CD4-positive, CD25-positive, alpha-beta regulatory T cell (primary cell): ENCODE results near the gene NFKBIA. TPM values are rescaled to one million over a fixed set of nuclear protein-coding genes. Genes with fewer than 3 reads are reported as not detected.
A peak's percentile ranks its signal among the peaks of the same experiment; 100 is the strongest.
"Not testable (repeated sequence)": the region's sequence is repeated elsewhere in the genome, so short reads cannot be mapped to it uniquely, and the experiment has no call there.

Experiments used
- ATAC-seq, 2 donors: fragments of 150-1000 bp; cut with Tn5 transposase; one replicate each; pipeline ENCODE4 v1.10.0; 2021; ENCODE audit warnings: low read depth in 2 of 2, moderate number of reproducible peaks in 2 of 2, moderate library complexity in 1 of 2
- DNase-seq, 3 donors: peaks; one replicate each; pipeline versions ENCODE4 v3.0.0 to v3.0.0-alpha.2; 2012 to 2022; ENCODE audit warnings: mixed read lengths in 1 of 3
- H3K27ac ChIP-seq: one replicate; pipeline ENCODE4 v1.7.0; 2013; ENCODE audit warnings: mild to moderate bottlenecking, low read length; ENCODE audit not compliant: insufficient read depth, poor library complexity, severe bottlenecking
- H3K27me3 ChIP-seq: one replicate; pipeline ENCODE4 v1.7.0; 2013; ENCODE audit warnings: low read length; ENCODE audit not compliant: control insufficient read depth, insufficient read depth
- H3K36me3 ChIP-seq: one replicate; pipeline ENCODE4 v1.7.0; 2013; ENCODE audit warnings: mild to moderate bottlenecking, low read length, moderate library complexity; ENCODE audit not compliant: control insufficient read depth, insufficient read depth
- H3K4me1 ChIP-seq: 2 replicates; pipeline ENCODE4 v1.7.0; 2013; ENCODE audit warnings: mild to moderate bottlenecking, low read length; ENCODE audit not compliant: insufficient read depth, control insufficient read depth, poor library complexity, severe bottlenecking
- H3K4me3 ChIP-seq: one replicate; pipeline ENCODE4 v1.7.0; 2013; ENCODE audit warnings: low read depth, mild to moderate bottlenecking, low read length, moderate library complexity
- H3K9me3 ChIP-seq, 2 experiments: 1 replicate in 1 of 2; 2 replicates in 1 of 2; pipeline ENCODE4 v1.7.0; 2013; ENCODE audit warnings: low read length in 2 of 2, mild to moderate bottlenecking in 1 of 2, moderate library complexity in 1 of 2; ENCODE audit not compliant: control insufficient read depth in 2 of 2
- H3K27ac Mint-ChIP-seq, 3 donors: one replicate each; pipeline ENCODE4 v1.8.0; 2020 to 2022; ENCODE audit warnings: mild to moderate bottlenecking in 3 of 3, mixed read lengths in 3 of 3, moderate library complexity in 2 of 3
- H3K27me3 Mint-ChIP-seq: one replicate; pipeline ENCODE4 v1.8.0; 2022; ENCODE audit warnings: mild to moderate bottlenecking, mixed read lengths
- H3K36me3 Mint-ChIP-seq: one replicate; pipeline ENCODE4 v1.8.0; 2020; ENCODE audit warnings: mixed read lengths
- H3K4me1 Mint-ChIP-seq, 4 donors: one replicate each; pipeline ENCODE4 v1.8.0; 2020 to 2022; ENCODE audit warnings: mixed read lengths in 4 of 4, mild to moderate bottlenecking in 1 of 4
- H3K4me3 Mint-ChIP-seq, 4 donors: one replicate each; pipeline ENCODE4 v1.8.0; 2020 to 2022; ENCODE audit warnings: mild to moderate bottlenecking in 4 of 4, mixed read lengths in 4 of 4, moderate library complexity in 3 of 4
- H3K9me3 Mint-ChIP-seq, 7 donors: one replicate each; pipeline ENCODE4 v1.8.0; 2020 to 2022; ENCODE audit warnings: mixed read lengths in 7 of 7, mild to moderate bottlenecking in 3 of 7, moderate library complexity in 2 of 7
- polyA plus RNA-seq, 4 donors: library from polyadenylated mRNA; unstranded; fragments of 300-500 nt; fragmentation: Illumina TruSeq; gene quantifications; one replicate each; pipeline ENCODE4 v1.2.3, GENCODE V29; 2021
- total RNA-seq: library from RNA; stranded (reverse); gene quantifications from one replicate; pipeline ENCODE4 v1.2.3, GENCODE V29; 2022

NFKBIA gene
- total and polyA plus RNA-seq, 5 donors from 2014 or later, result 210 to 1,380 (median 259) TPM

- H3K27ac Mint-ChIP-seq, result no peak overlapping the region
- Histone ChIP-seq H3K27me3 (no peaks in the 10 kb centered on the region), H3K9me3 (no peaks in the 10 kb centered on the region), H3K4me3 (no peak overlapping the region), H3K36me3 (no peaks in the 10 kb centered on the region), H3K4me1 (no peaks in the 10 kb centered on the region), H3K27ac (no peak overlapping the region)
- no peaks in the 10 kb centered on the region for H3K4me1 Mint-ChIP-seq
- H3K27me3 Mint-ChIP-seq, result no peaks in the 10 kb centered on the region
- no peak for DNase-seq
- no peak overlapping the region for H3K4me3 Mint-ChIP-seq
- no peaks in the 10 kb centered on the region for H3K36me3 Mint-ChIP-seq
- ATAC-seq, result no peak
- no peaks in the 10 kb centered on the region for H3K9me3 Mint-ChIP-seq
These were observed 23.8 kb downstream of the NFKBIA start for GRCh38 chr14:35380794-35381193.

GRCh38 chr14:35379234-35379933 is 25.2 kb downstream of the NFKBIA start:
- H3K27me3 ChIP-seq, H3K36me3 ChIP-seq, DNase-seq, H3K27ac Mint-ChIP-seq, H3K4me1 ChIP-seq, H3K4me3 ChIP-seq, H3K27me3 Mint-ChIP-seq, H3K9me3 Mint-ChIP-seq, ATAC-seq, H3K36me3 Mint-ChIP-seq, H3K27ac ChIP-seq, H3K4me3 Mint-ChIP-seq, H3K9me3 ChIP-seq, H3K4me1 Mint-ChIP-seq: not testable (repeated sequence)

DNA sequence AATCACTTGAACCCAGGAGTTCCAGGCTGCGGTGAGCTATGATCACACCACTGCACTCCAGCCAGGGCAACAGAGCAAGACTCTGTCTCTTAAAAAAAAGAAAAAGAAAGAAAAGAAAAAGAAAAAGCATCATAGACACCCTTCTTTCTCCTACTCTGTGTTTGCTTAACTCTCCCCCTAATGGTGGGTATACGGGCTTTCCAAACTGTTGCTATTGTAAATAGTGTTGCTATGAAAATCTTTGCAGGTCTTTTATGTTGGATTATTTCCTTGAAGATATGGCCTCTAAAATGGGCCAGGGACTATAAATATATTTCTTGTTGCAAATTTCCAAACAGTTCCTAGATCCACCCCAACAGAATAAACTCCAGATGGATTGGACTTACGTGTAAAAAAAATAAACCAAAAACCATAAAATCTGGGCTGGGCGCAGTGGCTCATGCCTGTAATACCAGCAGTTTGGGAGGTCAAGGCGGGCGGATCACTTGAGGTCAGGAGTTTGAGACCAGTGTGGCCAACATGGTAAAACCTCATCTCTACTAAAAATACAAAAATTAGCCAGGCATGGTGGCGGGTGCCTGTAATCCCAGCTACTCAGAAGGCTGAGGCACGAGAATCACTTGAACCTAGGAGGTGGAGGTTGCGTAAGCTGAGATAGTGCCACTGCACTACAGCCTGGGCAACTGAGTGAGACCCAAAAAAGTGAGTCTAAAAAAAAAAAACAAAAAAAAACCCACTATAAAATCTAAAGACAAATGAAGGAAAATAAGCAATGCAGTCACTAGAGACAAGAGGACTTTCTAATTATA is 25.9 kb downstream of the NFKBIA start:
- no peaks in the 10 kb centered on the region for H3K36me3 ChIP-seq
- no peaks in the 10 kb centered on the region for H3K9me3 Mint-ChIP-seq
- no peak for DNase-seq
- no peak overlapping the region for H3K27ac ChIP-seq
- H3K4me3 Mint-ChIP-seq, result no peak overlapping the region
- no peak overlapping the region for H3K27ac Mint-ChIP-seq
- H3K27me3 ChIP-seq, result no peaks in the 10 kb centered on the region
- H3K4me1 ChIP-seq, result no peaks in the 10 kb centered on the region
- H3K27me3 Mint-ChIP-seq, result no peaks in the 10 kb centered on the region
- H3K36me3 Mint-ChIP-seq, result no peaks in the 10 kb centered on the region
- no peaks in the 10 kb centered on the region for H3K4me1 Mint-ChIP-seq
- ATAC-seq, result no peak
- no peaks in the 10 kb centered on the region for H3K9me3 ChIP-seq
- H3K4me3 ChIP-seq, result no peak overlapping the region

- ATAC-seq (peak in 1 of 2 donors; percentile 20), DNase-seq (no peak)
- Histone ChIP-seq H3K9me3 (peaks cover 0 to 7% of the 10 kb centered on the region in 2 experiments), H3K27me3 (no peaks in the 10 kb centered on the region), H3K4me3 (no peak overlapping the region), H3K27ac (no peak overlapping the region), H3K4me1 (no peaks in the 10 kb centered on the region), H3K36me3 (no peaks in the 10 kb centered on the region)
- H3K9me3 Mint-ChIP-seq, result peaks cover 0 to 8% (median 3%) of the 10 kb centered on the region in 7 donors
- no peaks in the 10 kb centered on the region for H3K27me3 Mint-ChIP-seq
- no peaks in the 10 kb centered on the region for H3K36me3 Mint-ChIP-seq
- no peak overlapping the region for H3K4me3 Mint-ChIP-seq
- no peaks in the 10 kb centered on the region for H3K4me1 Mint-ChIP-seq
- peak overlapping the region in 1 of 3 donors; percentile 48 for H3K27ac Mint-ChIP-seq
These were observed 29.0 kb downstream of the NFKBIA start for GRCh38 chr14:35375558-35376025.

DNA sequence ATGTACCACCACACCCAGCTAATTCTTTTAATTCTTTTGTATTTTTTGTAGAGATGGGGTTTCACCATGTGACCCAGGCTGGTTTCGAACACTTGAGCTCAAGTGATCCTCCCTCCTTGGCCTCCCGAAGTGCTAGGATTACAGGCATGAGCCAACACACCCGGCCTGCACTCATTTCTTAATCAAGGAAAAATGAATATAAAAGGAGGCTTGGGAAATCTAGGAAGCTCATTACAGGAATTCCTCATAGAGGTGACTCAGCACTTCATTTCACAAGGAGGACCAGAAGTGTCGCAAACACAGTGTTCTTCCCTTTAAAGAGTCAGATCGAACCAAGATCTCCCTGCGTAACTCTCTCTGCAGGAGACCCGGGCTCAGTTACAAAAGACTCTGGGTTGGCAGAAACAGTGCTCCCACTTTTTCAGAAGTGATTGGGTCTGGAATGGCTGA is 30.3 kb downstream of the NFKBIA start:
- H3K27me3 Mint-ChIP-seq, result no peaks in the 10 kb centered on the region
- H3K36me3 ChIP-seq, result no peaks in the 10 kb centered on the region
- DNase-seq (no peak), ATAC-seq (no peak)
- peaks cover 5% of the 10 kb centered on the region for H3K4me1 ChIP-seq
- peaks cover 0 to 4% (median 0%) of the 10 kb centered on the region in 4 donors for H3K4me1 Mint-ChIP-seq
- no peaks in the 10 kb centered on the region for H3K36me3 Mint-ChIP-seq
- H3K27ac ChIP-seq, result no peak overlapping the region
- peaks cover 0 to 7% of the 10 kb centered on the region in 2 experiments for H3K9me3 ChIP-seq
- no peaks in the 10 kb centered on the region for H3K27me3 ChIP-seq
- peaks cover 0 to 8% (median 3%) of the 10 kb centered on the region in 7 donors for H3K9me3 Mint-ChIP-seq
- no peak overlapping the region for H3K27ac Mint-ChIP-seq
- no peak overlapping the region for H3K4me3 Mint-ChIP-seq
- no peak overlapping the region for H3K4me3 ChIP-seq

DNA sequence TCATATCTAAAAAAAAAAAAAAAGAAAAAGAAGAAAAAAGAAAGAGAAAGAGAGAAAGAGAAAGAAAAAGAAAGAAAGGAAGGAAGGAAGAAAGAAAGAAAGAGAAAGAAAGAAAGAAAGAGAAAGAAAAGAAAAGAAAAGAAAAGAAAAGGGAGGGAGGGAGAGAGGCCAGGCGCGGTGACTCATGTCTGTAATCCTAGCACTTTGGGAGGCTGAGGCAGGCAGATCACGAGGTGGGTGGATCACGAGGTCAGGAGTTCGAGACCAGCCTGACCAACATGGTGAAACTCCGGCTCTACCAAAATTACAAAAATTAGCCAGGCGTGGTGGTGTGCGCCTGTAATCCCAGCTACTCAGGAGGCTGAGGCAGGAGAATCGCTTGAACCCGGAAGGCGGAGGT is 31.3 kb downstream of the NFKBIA start:
- not testable (repeated sequence) for H3K4me3 Mint-ChIP-seq, H3K27me3 Mint-ChIP-seq, H3K36me3 Mint-ChIP-seq, H3K27me3 ChIP-seq, H3K27ac ChIP-seq, H3K27ac Mint-ChIP-seq, ATAC-seq, H3K9me3 Mint-ChIP-seq, H3K9me3 ChIP-seq, H3K4me1 ChIP-seq, H3K36me3 ChIP-seq, H3K4me3 ChIP-seq, DNase-seq, H3K4me1 Mint-ChIP-seq

DNA sequence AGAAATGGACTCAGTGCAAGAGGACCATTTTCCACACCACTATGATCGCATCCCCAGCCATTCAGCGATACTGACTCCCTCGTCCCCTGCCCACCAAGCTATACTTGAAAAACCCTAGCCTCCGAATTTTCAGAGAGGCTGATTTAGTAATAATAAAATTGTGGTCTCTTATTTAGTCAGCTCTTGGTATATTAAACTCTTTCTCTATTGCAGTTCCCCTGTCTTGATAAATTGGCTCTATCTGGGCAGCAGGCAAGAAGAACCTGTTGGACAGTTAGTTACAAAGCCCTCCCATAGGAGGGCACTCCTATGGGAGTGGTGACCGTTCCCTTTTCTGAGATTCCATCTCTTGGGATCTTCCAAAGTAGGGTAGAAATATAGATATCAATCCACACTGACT is 33.6 kb downstream of the NFKBIA start:
- Mint-ChIP-seq H3K9me3 (peaks cover 0 to 8% (median 3%) of the 10 kb centered on the region in 7 donors), H3K27ac (no peak overlapping the region), H3K36me3 (no peaks in the 10 kb centered on the region), H3K4me1 (peaks cover 0 to 22% (median 4%) of the 10 kb centered on the region in 4 donors), H3K4me3 (no peak overlapping the region), H3K27me3 (no peaks in the 10 kb centered on the region)
- Histone ChIP-seq H3K36me3 (no peaks in the 10 kb centered on the region), H3K4me1 (peaks cover 9% of the 10 kb centered on the region), H3K9me3 (peaks cover 0 to 7% of the 10 kb centered on the region in 2 experiments), H3K27me3 (no peaks in the 10 kb centered on the region), H3K27ac (no peak overlapping the region), H3K4me3 (no peak overlapping the region)
- DNase-seq, result no peak
- no peak for ATAC-seq
